ENCODE data around the gene FBXL20.
"Not testable (repeated sequence)": the region's sequence is repeated elsewhere in the genome, so short reads cannot be mapped to it uniquely, and the experiment has no call there.

The FBXL20 gene

DNA sequence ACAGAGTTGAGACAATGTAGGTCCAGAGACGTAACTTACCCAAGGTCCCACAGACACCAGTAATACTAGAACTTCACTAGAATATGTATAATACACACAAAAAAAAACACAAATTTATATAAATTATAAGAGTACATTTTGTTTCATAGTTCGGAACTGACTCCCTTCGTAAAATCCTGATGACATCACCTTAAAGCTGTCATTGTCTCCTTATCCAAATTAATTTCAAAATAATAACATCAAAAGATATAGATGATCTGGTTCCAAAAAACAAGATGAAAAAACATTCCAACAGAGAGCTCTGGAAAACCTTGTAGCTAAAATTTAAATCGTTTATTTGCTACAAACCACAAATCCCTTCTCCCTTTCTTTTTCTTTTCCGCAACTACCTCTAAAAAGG lies 10.0 kb downstream of the FBXL20 start:
- TF ChIP-seq, protein P1, sequence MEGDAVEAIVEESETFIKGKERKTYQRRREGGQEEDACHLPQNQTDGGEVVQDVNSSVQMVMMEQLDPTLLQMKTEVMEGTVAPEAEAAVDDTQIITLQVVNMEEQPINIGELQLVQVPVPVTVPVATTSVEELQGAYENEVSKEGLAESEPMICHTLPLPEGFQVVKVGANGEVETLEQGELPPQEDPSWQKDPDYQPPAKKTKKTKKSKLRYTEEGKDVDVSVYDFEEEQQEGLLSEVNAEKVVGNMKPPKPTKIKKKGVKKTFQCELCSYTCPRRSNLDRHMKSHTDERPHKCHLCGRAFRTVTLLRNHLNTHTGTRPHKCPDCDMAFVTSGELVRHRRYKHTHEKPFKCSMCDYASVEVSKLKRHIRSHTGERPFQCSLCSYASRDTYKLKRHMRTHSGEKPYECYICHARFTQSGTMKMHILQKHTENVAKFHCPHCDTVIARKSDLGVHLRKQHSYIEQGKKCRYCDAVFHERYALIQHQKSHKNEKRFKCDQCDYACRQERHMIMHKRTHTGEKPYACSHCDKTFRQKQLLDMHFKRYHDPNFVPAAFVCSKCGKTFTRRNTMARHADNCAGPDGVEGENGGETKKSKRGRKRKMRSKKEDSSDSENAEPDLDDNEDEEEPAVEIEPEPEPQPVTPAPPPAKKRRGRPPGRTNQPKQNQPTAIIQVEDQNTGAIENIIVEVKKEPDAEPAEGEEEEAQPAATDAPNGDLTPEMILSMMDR (IDR thresholded peaks at IDR 0.05; ENCODE audit: borderline replicate concordance, control extremely low read depth, extremely low read depth, insufficient read depth, missing control alignments): no peak
- DNase-seq (ENCODE audit: low spot score): no peak
- in situ Hi-C loops (cut with MboI; ENCODE audit: low sequenced_read_pairs, unreplicated experiment): no loop called here

DNA sequence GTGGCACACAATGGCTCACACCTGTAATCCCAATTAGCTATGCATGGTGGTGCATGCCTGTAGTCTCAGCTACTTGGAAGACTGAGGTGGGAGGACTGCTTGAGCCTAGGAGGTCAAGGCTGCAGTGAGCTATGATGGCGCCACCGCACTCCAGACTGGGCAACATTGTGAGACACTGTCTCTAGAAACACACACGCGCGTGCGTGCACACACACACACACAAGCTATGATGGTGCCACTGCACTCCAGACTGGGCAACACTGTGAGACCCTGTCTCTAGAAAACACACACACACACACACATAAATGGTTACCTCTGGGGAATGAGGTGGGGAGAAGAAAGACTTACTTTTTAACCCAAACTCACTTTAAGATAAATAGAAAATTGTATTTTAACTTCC lies 16.4 kb downstream of the FBXL20 start:
- in situ Hi-C loops (cut with MboI; ENCODE audit: low sequenced_read_pairs, unreplicated experiment): no loop called here
- TF ChIP-seq, protein P1 (IDR thresholded peaks at IDR 0.05; ENCODE audit: borderline replicate concordance, control extremely low read depth, extremely low read depth, insufficient read depth, missing control alignments): no peak
- no peak for DNase-seq (ENCODE audit: low spot score)

DNA sequence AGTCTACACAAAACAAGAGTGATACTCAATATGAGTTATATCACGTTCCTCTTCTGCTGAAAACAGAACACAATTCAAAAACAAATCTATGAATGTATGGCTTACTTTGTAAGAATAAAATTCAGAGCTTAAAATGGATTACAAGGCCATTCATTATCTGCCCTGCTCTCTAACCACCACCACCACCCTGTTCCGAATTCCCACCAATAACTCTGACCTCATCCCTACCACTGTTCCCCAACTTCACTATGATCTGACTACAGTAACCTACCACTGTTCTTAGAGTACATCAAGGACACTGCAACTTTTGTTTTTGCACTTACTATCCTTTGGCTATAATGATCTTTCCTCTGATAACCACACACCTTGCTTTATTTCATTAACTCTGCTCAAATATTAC lies 21.3 kb downstream of the FBXL20 start:
- TF ChIP-seq, protein P1 (IDR thresholded peaks at IDR 0.05; ENCODE audit: borderline replicate concordance, control extremely low read depth, extremely low read depth, insufficient read depth, missing control alignments): no peak
- no peak for DNase-seq (ENCODE audit: low spot score)
- in situ Hi-C loops (cut with MboI; ENCODE audit: low sequenced_read_pairs, unreplicated experiment): no loop called here

DNA sequence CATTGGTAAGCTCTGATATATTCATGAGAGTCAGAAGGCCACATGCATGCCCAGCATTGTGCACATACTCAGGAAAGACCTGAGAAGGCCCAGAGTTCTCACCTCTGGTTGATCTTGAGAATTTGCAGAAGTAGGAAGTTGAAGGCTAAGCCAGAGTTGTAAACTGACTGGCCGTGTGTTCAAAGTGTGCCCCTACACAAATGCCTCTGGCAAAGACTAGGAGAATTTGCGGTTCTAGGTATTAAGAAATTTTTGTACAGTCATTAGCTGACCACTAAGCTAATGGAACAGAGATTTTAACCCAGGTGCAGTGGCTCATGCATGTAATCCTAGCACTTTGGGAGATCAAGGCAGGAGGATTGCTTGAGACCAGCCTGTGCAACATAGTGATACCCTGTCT lies 25.0 kb downstream of the FBXL20 start:
- peak; percentile 36 for DNase-seq (ENCODE audit: low spot score)
- TF ChIP-seq, protein P1 (IDR thresholded peaks at IDR 0.05; ENCODE audit: borderline replicate concordance, control extremely low read depth, extremely low read depth, insufficient read depth, missing control alignments): no peak

DNA sequence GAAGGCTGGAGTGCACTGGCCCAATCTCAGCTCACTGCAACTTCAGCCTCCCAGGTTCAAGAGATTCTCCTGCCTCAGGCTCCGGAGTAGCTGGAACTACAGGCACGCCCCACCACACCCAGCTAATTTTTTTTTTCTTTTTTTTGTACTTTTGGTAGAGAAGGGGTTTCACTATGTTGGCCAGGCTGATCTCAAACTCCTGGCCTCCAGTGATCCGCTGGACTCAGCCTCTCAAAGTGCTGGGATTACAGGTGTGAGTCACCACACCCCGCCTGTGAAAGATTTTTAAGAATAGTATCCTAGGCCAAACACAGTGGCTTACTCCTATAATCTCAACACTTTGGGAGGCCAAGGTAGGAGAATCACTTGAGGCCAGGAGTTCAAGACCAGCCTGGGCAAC lies 33.6 kb downstream of the FBXL20 start:
- in situ Hi-C loops (cut with MboI; ENCODE audit: low sequenced_read_pairs, unreplicated experiment); DNase-seq (ENCODE audit: low spot score): not testable (repeated sequence)

More for the DNA sequence above, 25.0 kb downstream of the FBXL20 start:
- in situ Hi-C loops (cut with MboI; ENCODE audit: low sequenced_read_pairs, unreplicated experiment): no loop called here

DNA sequence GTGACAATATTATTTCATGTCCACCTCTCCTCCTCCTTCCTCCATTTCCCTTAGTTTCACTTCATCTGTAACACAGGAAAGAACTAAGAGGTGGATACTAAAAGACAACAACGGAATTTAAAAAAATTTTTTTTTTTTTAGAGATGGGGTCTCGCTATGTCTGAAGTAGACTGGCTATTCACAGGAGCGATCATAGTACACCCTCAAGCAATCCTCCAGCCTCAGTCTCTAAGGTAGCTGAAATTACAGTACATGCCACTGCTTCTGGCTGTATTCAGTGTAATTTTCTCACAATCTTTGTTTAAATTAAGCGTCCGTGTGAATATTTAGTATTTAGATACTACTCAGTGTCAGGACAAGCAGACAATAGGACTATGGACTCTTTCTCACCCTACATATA lies 35.6 kb downstream of the FBXL20 start:
- in situ Hi-C loops (cut with MboI; ENCODE audit: low sequenced_read_pairs, unreplicated experiment): no loop called here
- TF ChIP-seq, protein P1 (IDR thresholded peaks at IDR 0.05; ENCODE audit: borderline replicate concordance, control extremely low read depth, extremely low read depth, insufficient read depth, missing control alignments): no peak
- no peak for DNase-seq (ENCODE audit: low spot score)

DNA sequence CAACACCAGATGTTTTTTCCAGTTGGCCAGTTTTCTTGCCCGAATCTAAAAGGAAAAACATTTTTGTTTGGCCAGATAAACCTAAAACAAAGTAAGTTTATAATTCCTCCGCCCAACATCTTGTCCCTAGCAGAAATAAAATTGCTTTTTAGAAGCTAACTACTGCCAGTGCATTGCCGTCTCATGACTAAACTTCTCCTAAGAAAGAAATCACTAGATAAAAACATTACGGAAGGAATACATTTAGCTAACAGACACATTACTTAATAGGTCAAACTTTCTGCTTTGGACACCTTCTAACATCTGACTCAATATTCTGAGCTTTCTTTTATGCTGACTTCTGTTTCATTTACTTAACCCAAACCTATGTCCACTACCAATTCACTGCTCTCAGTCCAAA lies 36.2 kb downstream of the FBXL20 start:
- TF ChIP-seq, protein P1 (IDR thresholded peaks at IDR 0.05; ENCODE audit: borderline replicate concordance, control extremely low read depth, extremely low read depth, insufficient read depth, missing control alignments): no peak
- in situ Hi-C loops (cut with MboI; ENCODE audit: low sequenced_read_pairs, unreplicated experiment): no loop called here
- DNase-seq (ENCODE audit: low spot score): no peak
